ENCODE measurements around the gene AUTS2. TPM values are rescaled to one million over a fixed set of nuclear protein-coding genes. Genes with fewer than 3 reads are reported as not detected.

The AUTS2 gene
- total RNA-seq, 1 experiment from 2014 or later, result 256 TPM

DNA sequence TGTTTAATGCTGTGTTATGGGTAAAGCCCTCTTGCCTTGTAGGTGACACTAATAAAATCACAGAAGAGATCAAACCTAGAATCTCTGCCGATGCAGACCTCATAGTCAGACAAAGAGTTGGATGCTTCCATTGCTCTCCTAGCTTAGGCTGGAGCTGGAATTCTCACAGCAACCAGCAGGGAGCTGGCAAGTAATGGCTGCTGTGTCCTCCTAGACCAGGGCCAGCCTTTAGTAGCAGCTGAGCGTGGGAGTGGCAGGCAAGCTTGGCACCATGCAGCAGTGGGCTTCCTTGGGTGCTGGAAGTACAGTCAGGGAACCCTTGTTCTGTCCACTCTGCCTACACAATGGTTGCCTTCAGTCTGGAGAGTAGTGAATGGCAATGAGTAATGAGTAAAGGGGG, 935.3 kb downstream of the AUTS2 start:
- Histone ChIP-seq H2BK12ac (ENCODE audit: insufficient read length, low read depth, low read length) (no peak overlapping the region), H3K4me1 (ENCODE audit: insufficient read depth, low read length) (no peaks in the 10 kb centered on the region), H3K14ac (ENCODE audit: insufficient read depth, low read length) (no peak overlapping the region), H4K91ac (ENCODE audit: insufficient read length, low read depth, low read length) (no peak overlapping the region), H2BK5ac (ENCODE audit: insufficient read length, low read length) (no peak overlapping the region), H3K9me3 (ENCODE audit: control insufficient read depth, low read depth, low read length) (no peaks in the 10 kb centered on the region), H4K5ac (ENCODE audit: insufficient read length, low read depth, low read length) (no peak overlapping the region), H3K4ac (ENCODE audit: low read depth, low read length) (no peak overlapping the region), H2AFZ (ENCODE audit: low read length) (no peak overlapping the region), H3K79me2 (ENCODE audit: insufficient read depth, low read length) (no peaks in the 10 kb centered on the region), H2BK120ac (ENCODE audit: low read depth, low read length, poor library complexity, severe bottlenecking) (no peak overlapping the region), H3K56ac (ENCODE audit: insufficient read length, low read depth, low read length) (no peak overlapping the region), H3K23ac (ENCODE audit: insufficient read length, low read depth, low read length) (no peak overlapping the region), H3K18ac (ENCODE audit: insufficient read length, low read depth, low read length) (no peak overlapping the region), H3K27me3 (ENCODE audit: insufficient read depth, low read length) (no peaks in the 10 kb centered on the region), H3K27ac (ENCODE audit: insufficient read length, low read depth, low read length) (no peak overlapping the region), H3K9ac (ENCODE audit: extremely low read depth, insufficient read length, low read length) (no peak overlapping the region), H4K8ac (replicated peaks; ENCODE audit: insufficient read length, low read depth, low read length) (no peak overlapping the region), H2BK15ac (ENCODE audit: low read depth, low read length) (no peak overlapping the region), H3K4me2 (ENCODE audit: insufficient read depth, insufficient read length, low read length) (no peak overlapping the region), H3T11ph (ENCODE audit: low read length) (no peak overlapping the region), H4K20me1 (ENCODE audit: control insufficient read depth, insufficient read depth, insufficient read length) (no peaks in the 10 kb centered on the region), H2BK20ac (ENCODE audit: low read depth, low read length, poor library complexity, severe bottlenecking) (no peak overlapping the region), H2AK5ac (ENCODE audit: insufficient read length, low read length) (no peak overlapping the region), H3K79me1 (ENCODE audit: insufficient read depth, low read depth, low read length, poor library complexity, severe bottlenecking) (no peaks in the 10 kb centered on the region), H3K23me2 (ENCODE audit: insufficient read length, low read depth, low read length, poor library complexity, severe bottlenecking) (no peaks in the 10 kb centered on the region)
- DNase-seq, result no peak
- peaks cover 0 to 2% (median 0%) of the 10 kb centered on the region in 3 experiments; a peak in 2 of 7 replicates for H3K36me3 Mint-ChIP-seq (ENCODE audit: insufficient read depth in 1 of 3, low read depth in 3 of 3)
- no CpG with 5 or more reads among the region's 2 CpGs for WGBS (ENCODE audit: extremely low coverage, insufficient read length, low lambda C conversion rate)
- peaks cover 2% of the 10 kb centered on the region; the same call in 1 of the 2 replicates for H3K27me3 Mint-ChIP-seq (ENCODE audit: low read depth)
- no peak overlapping the region for H3K27ac Mint-ChIP-seq
- no peaks in the 10 kb centered on the region for H3K4me1 Mint-ChIP-seq
- H3K9me3 Mint-ChIP-seq, result peaks cover 2 to 7% of the 10 kb centered on the region in 2 experiments; a peak in 3 of 5 replicates
- no peak overlapping the region for H3K4me3 Mint-ChIP-seq
- no peak for TF ChIP-seq CTCF (conservative IDR thresholded peaks at IDR 0.05)

All from H9 (cell line).